HG03442 (cell line): ENCODE data around the gene HK1.

Experiments used
- ATAC-seq: cut with Tn5 transposase; IDR thresholded peaks from one replicate; pipeline ENCODE4 v1.9.1; 2021; ENCODE audit warnings: mild to moderate bottlenecking, moderate library complexity; ENCODE audit not compliant: unreplicated experiment

Gene HK1

DNA sequence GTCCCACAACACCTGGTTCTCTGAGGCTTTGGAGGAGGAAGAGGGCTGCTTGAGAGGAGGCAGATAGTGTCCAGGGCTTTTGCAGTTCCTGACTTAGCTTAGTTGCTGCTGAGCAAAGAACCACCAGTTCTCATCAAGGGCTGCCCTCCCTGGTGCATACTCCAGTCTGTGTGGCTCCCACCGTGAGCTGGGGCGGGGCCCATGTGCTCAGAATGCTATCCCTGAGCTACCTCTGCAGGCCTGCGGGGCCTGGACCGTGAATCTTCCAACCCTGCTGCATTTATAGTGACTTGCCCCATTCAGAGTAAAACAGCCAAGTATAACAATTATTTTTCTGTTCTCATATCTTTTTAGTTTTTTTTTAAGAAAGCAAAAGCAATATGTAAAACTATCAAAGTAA, 89.2 kb downstream of the HK1 start:
- no peak for ATAC-seq

DNA sequence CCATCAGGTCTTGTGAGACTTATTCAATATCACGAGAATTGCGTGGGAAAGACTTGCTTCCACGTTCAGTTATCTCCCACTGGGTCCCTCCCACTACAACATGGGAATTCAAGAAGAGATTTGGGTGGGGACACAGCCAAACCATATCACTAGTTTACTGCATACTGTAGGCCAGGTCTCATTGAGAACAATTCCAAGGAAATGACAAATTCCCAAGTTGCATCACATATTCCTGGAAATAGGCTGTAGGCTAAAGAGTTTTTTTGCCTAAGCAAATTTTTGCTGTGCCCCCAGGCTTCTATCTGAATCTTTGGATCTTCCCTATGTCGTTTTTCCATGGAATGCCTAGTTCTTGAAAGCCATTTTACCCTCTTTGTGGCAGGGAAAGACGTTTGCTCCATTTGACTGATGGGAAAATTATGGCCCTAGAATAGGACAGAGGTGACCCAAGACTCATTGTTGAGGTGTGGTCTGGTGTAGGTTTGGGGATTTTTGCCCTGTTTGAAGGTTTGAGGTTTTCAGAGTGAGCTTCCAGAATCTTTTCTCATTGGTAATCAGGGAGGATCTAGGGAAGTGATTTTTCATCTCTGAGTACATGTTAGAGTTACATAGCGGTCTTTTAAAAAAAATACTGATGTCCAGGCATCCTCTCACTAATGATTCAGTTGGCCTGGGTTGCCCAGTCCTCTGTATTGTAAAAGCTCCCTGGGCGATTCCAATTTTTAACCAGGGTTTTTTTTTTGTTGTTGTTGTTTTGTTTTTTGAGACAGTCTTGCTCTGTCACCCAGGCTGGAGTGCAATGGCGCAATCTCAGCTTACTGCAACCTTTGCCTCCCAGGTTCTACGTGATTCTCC, 94.1 kb downstream of the HK1 start:
- no peak for ATAC-seq

DNA sequence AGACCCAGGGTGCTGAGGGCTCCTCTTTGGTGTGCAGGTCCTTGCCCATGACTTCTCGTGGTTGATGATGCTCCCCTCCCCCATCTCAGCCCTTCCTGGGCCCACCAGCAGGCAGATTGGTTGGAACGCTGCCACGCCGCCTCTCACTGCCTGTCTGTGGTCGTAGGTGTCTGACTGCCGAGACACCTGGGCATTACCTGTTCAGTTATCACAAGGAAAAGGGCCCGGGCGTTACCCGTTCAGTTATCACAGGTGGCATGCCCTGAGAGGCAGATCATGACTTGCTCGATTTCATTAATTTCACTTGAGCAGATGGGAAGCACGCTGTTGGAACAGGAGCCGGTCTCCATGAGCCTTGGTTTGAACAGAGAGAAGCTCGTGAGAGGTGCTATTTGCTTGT, 95.9 kb downstream of the HK1 start:
- ATAC-seq = no peak

DNA sequence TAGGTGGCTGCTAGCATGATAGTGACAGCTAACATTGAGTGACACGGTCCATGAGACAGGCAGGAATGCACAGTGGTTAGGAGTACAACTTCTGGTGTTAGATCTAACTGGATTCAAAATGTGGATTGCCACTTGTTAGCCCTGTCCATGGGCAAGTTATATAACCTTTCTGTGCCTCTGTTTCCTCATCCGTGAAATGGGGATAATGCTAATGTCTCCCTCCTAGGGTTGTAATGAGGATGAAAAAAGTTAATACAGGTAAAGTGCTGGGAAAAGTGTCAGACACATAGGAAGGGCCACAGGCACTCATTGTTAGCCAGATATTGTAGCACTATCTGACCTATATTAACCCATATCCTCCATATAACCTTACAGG, 96.6 kb downstream of the HK1 start:
- ATAC-seq = no peak

DNA sequence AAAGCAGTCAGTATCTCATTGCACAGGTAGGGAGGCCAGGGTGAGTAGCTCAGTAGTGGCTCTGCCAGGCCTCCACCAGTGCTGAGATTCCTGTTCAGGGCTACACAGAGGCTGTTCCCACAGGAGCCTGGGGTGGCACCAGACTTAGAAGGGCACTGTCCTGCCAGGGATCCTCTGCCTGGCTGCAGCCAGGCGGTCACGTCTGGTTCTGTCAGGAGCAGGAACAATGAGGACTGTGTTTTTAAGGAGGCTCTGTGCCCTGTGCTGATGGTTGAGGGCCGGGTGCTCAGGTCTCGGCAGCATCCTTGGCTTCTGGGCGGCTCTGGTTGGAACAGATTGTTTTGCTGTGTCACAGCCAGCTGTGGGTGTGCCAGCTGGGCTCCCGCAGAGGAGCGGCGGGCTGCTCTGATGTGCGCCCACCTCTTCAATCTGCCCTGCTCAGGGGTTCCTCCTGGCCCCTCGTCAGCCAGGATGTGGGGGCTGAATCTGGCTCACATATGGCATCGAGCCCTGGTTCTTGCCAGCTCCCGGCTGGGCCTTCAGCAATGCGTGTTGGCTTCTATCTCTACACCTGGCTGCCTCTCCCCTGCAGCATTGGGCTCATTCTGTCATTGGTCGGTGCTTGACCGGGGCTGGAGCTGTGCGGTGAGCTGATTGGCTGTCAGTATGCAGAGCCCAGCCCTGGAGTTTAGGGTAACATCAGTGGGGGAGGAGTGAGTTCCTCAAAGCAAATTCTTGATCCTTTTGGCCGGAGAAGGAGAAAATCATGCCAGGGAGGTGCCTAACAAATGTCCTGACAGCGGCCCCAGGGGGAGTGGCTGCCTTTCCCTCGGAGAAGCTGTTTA, 97.2 kb downstream of the HK1 start:
- no peak for ATAC-seq

DNA sequence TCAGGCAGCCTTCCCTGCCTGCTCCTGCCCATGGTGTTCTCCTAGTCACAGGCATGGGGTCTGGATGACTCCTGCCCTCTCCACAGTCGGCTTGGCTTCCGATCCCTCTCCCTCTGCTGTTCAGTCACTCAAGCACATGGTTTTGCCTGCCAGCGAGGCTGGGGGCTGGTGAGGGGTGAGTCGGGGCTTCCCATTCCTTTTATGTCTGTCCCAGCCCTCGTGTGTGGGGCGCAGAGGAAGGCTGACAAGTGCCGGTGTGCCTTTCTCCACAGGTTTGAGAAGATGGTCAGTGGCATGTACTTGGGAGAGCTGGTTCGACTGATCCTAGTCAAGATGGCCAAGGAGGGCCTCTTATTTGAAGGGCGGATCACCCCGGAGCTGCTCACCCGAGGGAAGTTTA, 98.4 kb downstream of the HK1 start:
- no peak for ATAC-seq

DNA sequence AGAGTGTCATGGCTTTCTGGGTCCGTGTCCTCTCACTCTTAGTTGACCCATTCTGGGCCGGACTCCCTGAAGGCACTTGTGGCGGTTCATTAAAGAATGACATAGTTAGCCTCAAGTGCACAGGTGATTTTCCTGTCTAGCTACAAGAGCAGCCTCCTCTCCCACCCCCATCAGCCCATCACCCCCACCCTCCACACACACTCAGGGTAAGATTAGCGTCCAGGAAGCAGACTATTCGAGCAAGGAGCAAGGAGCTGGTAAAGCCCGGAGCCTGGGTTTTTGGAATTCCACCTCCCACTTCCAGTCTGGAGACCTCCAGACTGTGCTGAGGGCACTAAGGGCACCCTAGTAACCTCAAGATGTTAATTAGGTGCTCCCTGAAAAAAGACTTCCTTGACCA, 98.9 kb downstream of the HK1 start:
- ATAC-seq = no peak

DNA sequence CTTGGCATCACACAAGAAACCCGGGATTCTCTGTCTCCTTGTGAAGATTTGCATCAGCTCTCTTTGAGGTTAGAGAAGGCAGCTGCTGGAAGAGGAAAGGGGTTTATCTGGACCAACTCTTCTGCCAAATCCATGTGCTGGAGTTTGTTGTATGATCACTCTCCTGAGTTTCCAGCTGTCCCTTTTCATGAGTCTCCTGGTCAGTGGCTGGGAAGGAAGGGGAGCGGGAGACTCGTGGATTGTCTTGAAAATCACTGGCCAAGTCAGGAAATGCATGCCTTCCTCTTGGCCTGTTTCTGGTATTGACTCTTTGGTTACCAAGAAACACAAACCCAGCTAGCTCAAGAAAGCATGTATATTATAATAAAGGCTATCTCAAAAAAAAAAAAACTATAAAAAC, 99.6 kb downstream of the HK1 start:
- no peak for ATAC-seq

DNA sequence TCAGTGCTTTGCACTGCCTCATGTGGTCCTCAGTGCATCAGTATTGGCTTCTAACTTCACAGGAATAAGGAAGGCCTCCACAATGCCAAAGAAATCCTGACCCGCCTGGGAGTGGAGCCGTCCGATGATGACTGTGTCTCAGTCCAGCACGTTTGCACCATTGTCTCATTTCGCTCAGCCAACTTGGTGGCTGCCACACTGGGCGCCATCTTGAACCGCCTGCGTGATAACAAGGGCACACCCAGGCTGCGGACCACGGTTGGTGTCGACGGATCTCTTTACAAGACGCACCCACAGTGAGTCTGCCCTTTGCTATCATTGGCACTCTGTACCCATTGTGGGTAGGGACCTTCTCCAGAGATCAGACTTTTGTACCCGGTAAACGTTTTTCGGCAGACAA, 101.5 kb downstream of the HK1 start:
- no peak for ATAC-seq

DNA sequence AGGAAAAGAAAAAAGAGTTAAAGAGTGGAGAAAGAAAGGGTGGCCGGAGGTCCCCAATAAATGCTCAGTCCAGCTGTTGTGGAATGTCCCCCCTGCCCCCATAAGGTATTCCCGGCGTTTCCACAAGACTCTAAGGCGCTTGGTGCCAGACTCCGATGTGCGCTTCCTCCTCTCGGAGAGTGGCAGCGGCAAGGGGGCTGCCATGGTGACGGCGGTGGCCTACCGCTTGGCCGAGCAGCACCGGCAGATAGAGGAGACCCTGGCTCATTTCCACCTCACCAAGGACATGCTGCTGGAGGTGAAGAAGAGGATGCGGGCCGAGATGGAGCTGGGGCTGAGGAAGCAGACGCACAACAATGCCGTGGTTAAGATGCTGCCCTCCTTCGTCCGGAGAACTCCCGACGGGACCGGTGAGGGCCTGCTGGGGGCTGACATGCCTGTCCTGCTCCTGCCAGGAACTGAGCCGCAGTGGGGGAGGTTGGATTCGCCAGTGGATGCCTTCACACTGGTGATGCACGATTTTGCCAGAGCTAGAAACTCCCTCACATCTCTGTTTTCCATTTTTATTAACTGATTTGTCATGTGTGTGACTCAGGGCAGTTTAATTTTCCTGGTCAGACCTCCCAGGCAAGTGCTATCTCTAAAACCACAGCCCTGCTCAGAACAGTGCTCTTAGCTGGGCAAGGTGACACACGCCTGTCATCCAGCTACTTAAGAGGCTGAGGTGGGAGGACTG, 104.3 kb downstream of the HK1 start:
- ATAC-seq = no peak

DNA sequence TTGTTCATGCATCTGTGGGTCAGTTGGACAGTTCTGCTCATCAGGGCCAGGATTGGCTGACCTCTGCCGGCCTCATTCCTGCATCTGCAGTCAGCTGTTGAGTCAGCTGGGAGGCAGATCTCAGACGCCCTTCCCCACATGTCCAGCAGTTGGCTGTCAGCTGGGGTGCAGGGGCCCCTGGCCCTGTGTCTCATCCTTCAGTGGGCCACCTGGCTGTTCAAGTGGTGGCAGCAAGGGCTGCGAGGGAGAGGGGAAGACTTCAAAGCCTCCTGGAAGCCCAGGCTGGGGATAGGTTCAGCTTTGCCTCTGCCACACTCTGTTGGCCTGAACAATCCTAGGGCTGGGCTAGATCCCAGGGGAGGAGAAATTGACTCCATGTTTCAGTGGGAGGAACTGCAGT, 105.3 kb downstream of the HK1 start:
- no peak for ATAC-seq

DNA sequence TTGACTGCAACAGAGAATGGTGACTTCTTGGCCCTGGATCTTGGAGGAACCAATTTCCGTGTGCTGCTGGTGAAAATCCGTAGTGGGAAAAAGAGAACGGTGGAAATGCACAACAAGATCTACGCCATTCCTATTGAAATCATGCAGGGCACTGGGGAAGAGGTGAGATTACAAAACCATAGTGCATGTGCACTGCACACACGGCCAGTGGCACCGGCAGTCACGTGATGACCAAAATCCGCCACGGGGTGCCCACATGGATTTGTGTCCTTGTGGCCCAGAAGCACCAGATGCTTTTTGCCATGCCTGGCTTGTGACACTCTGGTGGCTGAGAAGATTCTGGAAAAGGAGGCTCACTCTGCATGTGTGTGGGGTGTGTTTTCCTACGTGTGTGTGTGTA, 106.0 kb downstream of the HK1 start:
- no peak for ATAC-seq

DNA sequence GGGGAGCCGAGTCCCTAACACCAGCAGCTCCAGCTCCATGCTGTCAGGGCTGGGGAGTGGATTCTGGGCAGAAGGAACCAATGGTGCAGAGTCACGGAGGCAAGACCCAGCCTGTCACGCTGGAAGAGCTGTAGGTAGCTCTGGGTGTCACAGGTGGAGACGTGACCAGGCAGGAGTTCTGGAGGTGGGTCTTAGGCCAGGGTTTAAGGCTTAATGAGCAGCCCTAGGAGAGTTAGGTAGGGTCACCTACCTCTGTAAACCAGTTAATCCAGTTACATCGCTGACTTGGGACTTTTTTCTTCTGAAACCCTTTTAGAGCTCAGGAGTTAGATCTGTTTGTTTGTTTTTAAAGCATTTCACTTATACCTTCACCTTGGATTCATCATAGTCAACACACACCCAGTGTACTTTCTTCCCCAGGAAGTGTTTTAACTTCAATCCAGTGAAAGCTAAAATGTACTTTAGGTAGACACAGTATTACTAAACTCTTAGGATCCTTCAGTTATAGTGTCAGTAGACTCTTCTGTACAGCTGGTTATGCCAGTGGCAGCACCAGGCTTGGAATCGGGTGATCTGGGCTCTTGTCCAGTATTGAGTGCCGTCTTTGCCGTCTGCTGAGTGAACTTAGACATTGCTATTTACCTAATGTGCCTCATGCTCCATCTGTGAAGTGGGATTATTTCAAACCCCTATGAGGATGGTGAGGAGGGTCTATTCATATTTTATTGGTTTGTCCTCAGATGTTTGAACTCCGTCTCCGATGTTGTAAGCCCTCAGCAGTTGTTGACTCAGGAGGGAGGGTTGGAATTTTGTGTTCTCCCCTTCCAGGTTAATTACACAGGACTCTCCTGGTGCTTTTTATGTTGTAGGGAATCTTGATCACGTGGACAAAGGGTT, 107.4 kb downstream of the HK1 start:
- no peak for ATAC-seq

DNA sequence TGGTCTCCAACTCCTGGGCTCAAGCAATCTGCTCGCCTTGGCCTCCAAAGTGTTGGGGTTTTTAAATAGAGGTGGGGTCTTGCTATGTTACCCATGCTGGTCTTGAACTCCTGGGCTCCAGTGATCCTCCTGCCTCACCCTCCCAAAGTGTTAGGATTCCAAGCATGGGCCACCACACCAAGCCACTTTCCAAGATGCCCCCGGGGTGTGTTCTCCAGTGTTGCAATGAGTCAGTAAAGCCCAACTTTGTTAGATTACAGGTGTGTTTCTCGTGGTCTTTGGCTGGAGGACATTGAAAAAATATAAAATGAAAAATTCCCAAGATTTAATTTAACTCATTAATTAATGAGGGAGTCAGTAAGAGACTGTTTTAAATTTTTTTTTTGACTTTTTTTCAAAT, 109.2 kb downstream of the HK1 start:
- no peak for ATAC-seq

DNA sequence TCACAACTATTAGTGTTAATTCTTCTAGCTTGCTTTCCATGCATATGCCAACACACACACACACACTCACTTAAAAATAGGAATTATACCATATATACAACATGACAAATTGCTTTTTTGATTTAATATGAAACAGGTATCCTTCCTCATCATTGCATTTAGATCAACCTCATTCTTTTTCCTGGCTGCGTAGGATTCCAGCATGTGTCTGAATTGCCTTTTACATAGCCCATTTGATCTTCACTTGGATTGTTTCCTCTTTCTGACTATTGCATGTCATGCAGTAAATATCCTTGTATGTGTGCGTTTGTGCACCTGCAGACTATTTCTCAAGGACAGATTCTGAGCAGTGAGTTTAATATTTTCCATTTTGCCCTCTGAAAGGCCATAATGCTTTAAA, 110.2 kb downstream of the HK1 start:
- no peak for ATAC-seq

DNA sequence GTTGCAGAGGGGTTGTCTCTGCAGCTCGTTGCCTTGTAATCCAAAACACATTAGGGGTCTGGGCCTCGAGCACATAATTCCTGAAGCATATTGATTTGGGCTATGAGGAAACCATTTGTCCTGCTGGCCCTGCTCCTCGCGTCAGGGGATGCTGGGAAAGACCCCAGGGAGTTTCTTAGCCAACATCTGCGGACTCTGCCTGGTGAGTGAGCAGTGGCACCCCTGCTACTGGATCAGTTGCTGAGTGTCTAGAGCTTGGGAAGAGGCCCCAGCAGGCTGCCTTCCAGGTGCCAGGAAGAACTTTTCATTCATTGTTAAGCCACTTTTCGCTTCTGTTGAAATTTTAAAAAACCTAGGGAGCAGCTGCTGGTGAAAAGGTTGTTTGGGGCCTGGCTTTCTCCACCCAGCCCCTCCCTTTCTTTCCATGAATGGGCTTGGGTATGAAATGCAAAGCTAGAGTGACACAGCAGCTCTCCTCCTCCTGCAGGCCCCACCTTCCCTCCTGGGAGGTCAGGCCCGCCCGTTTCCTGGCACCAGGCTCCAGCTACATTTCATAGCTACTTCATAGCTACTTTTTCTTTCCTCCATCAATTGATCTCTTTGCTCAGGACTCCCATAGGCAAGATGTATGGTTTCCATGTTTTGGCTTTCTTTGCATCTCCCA, 111.7 kb downstream of the HK1 start:
- ATAC-seq = no peak

DNA sequence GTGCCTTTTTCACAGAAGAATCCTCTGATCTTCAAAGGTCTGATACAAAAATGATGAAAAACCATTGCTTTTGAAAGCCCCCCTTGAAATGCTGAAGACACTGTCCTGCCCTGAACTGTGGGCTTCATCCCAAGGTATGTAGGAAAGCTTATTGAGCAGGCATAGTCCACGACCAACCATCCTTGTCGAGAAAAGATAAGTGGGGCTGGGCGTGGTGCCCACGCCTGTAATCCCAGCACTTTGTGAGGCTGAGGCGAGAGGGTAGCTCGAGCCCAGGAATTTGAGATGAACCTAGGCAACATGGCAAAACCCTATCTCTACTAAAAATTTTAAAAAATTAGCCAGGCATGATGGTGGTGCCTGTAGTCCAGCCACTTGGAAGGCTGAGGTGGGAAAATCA, 112.9 kb downstream of the HK1 start:
- no peak for ATAC-seq

DNA sequence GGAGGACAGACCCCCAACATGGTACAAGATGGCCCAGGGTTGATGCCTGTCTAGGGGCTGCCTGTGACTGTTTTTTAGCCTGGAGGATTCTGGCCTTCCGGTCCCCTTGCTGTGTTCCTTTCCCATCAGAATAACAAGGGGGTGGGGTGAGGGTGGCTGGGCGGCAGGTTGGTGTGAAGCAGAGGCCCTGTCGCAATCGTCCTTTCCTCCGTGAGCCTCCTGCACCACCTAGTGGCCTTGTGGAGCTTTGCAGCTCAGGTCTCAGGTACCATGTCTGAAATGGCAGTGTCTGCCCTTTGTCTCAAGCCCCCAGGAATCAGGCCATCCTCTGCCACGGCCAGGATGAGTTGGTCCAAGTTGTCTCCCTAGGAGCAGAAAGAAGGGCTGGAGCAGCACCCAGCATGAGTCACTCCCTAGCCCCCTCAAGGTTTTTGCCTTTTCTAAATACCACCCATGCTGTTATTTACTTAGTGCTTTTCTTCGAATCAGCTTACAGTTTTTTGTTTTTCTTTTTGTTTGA, 114.2 kb downstream of the HK1 start:
- peak; percentile 85 for ATAC-seq

DNA sequence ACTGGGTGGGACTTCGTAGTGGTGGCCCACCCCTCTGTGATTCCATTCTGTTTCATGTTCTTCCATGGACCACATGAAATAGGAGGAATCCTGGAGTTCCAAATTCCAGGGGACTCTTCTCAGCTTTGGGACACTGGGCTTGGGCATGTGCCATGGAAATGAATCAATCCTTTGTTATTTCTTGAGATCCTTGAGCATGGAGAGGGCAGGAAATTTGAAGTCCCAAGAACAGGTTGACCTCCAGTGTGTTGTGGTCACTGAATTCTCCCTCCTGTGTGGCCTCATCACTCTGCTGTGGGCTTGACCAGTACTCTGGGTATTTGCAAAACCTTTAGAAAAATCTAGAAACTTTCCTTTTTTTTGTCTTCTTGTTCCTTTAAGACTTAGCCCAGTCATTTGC, 115.7 kb downstream of the HK1 start:
- ATAC-seq = no peak

DNA sequence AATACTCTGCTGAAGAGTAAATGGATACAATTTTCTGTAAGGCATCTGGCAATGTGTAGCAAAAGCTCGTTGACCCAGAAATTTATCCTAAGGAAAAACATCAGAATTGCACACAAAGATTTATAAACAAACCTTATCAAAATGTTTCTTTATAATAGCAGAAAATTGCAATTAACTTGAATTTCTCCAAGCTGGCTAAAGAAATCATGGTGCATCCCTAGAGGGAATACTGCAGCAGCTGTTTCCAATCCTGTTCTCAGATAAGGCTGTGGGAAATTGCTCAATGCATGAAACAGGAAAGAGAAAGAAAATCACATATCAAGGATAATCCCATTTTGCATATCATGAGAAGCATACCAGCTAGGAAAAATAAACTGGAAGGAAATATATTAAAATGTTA, 119.7 kb downstream of the HK1 start:
- no peak for ATAC-seq
